Astrocyte (in vitro differentiated cells and primary cell): ENCODE measurements around the gene TLE7. TPM values are rescaled to one million over a fixed set of nuclear protein-coding genes. Genes with fewer than 3 reads are reported as not detected.

Experiments used
- DNase-seq: peaks from one replicate; pipeline ENCODE4 v3.0.0-alpha.2; 2010; ENCODE audit warnings: low read depth
- FAIRE-seq: peaks from 2 replicates; lab custom pipeline; 2011; peaks lifted over from hg19 to GRCh38; lab: Jason Lieb, UNC
- H2AFZ ChIP-seq: 2 replicates; pipeline ENCODE4 v1.6.0; 2012; ENCODE audit warnings: low read depth, low read length, inconsistent platforms
- H3K27ac ChIP-seq: 2 replicates; pipeline ENCODE4 v1.5.1; 2011; ENCODE audit warnings: low read depth, low read length, inconsistent platforms
- H3K27me3 ChIP-seq: 2 replicates; pipeline ENCODE4 v1.6.0; 2011; ENCODE audit warnings: low read length, inconsistent platforms; ENCODE audit not compliant: insufficient read depth
- H3K36me3 ChIP-seq: 2 replicates; pipeline ENCODE4 v1.5.1; 2011; ENCODE audit warnings: low read length, inconsistent platforms; ENCODE audit not compliant: insufficient read depth
- H3K4me1 ChIP-seq: 2 replicates; pipeline ENCODE4 v1.5.1; 2011; ENCODE audit warnings: low read length, inconsistent platforms; ENCODE audit not compliant: insufficient read depth
- H3K4me2 ChIP-seq: 2 replicates; pipeline ENCODE4 v1.6.0; 2012; ENCODE audit warnings: low read length, inconsistent platforms
- H3K4me3 ChIP-seq: 2 replicates; pipeline ENCODE4 v1.5.1; 2011; ENCODE audit warnings: low read depth, mild to moderate bottlenecking, low read length, inconsistent platforms; ENCODE audit not compliant: insufficient read depth
- H3K79me2 ChIP-seq: 2 replicates; pipeline ENCODE4 v1.6.0; 2012; ENCODE audit warnings: mild to moderate bottlenecking, low read length, inconsistent platforms; ENCODE audit not compliant: insufficient read depth
- H3K9ac ChIP-seq: 2 replicates; pipeline ENCODE4 v1.6.0; 2012; ENCODE audit warnings: mild to moderate bottlenecking, low read length, inconsistent platforms
- H3K9me3 ChIP-seq: 2 replicates; pipeline ENCODE4 v1.5.1; 2012; ENCODE audit warnings: low read depth, mild to moderate bottlenecking, low read length, inconsistent platforms; ENCODE audit not compliant: insufficient read depth
- H4K20me1 ChIP-seq: 2 replicates; pipeline ENCODE4 v1.6.0; 2012; ENCODE audit warnings: low read length, inconsistent platforms; ENCODE audit not compliant: insufficient read depth
- H3K27ac Mint-ChIP-seq: one replicate; pipeline ENCODE4 v1.8.0; 2021; ENCODE audit warnings: mild to moderate bottlenecking, mixed read lengths; ENCODE audit not compliant: unreplicated experiment
- H3K27me3 Mint-ChIP-seq: one replicate; pipeline ENCODE4 v1.8.0; 2021; ENCODE audit warnings: low read depth, mixed read lengths; ENCODE audit not compliant: unreplicated experiment
- H3K36me3 Mint-ChIP-seq: one replicate; pipeline ENCODE4 v1.8.0; 2021; ENCODE audit warnings: low read depth, mixed read lengths; ENCODE audit not compliant: unreplicated experiment
- H3K4me1 Mint-ChIP-seq: one replicate; pipeline ENCODE4 v1.8.0; 2021; ENCODE audit warnings: low read depth, mixed read lengths; ENCODE audit not compliant: unreplicated experiment
- H3K4me3 Mint-ChIP-seq: one replicate; pipeline ENCODE4 v1.8.0; 2021; ENCODE audit warnings: mild to moderate bottlenecking, moderate library complexity, mixed read lengths; ENCODE audit not compliant: unreplicated experiment
- H3K9me3 Mint-ChIP-seq: one replicate; pipeline ENCODE4 v1.8.0; 2021; ENCODE audit warnings: mild to moderate bottlenecking, mixed read lengths; ENCODE audit not compliant: unreplicated experiment
- CTCF ChIP-seq: IDR thresholded peaks from 2 replicates; pipeline ENCODE4 v1.5.1; 2011; ENCODE audit warnings: low read depth, mild to moderate bottlenecking, inconsistent platforms, low read length, moderate library complexity; ENCODE audit not compliant: insufficient read depth
- EZH2 ChIP-seq: IDR thresholded peaks from 2 replicates; pipeline ENCODE4 v1.6.1; 2012; ENCODE audit warnings: mild to moderate bottlenecking, low read length, inconsistent platforms; ENCODE audit not compliant: insufficient read depth
- total RNA-seq: library from RNA; stranded (reverse); gene quantifications from 2 replicates; pipeline ENCODE4 v1.2.1, GENCODE V29; 2021

The TLE7 gene
- total RNA-seq, 1 donor from 2014 or later: not detected

DNA sequence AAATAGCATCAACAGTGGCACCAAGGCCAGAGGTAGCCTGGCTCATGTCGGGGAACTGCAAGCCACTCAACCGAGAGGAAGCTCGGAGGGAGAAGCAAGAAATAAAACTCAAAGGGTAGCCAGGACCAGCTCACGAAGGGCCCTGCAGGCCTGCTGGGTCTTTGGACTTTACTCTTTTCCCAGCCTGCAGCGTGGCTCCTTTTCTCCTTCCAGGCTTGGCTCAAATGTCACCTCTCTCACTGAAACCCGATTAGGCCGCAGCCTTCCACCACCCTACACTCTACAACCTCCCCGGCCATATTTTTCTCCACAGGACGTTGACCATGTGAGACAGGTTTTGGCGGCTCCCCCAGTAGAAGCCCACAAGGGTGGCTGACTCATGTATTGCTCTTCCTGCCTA lies 45.3 kb downstream of the TLE7 start:
- H4K20me1 ChIP-seq: no peaks in the 10 kb centered on the region
- no peaks in the 10 kb centered on the region for H3K79me2 ChIP-seq
- H3K27ac Mint-ChIP-seq: no peak overlapping the region
- H3K27me3 Mint-ChIP-seq: peaks cover 23% of the 10 kb centered on the region
- H3K27ac ChIP-seq: no peak overlapping the region
- TF ChIP-seq EZH2: no peak
- no peak for TF ChIP-seq CTCF
- H3K36me3 Mint-ChIP-seq: no peaks in the 10 kb centered on the region
- no peaks in the 10 kb centered on the region for H3K36me3 ChIP-seq
- no peak overlapping the region for H3K4me2 ChIP-seq
- no peak for DNase-seq
- no peaks in the 10 kb centered on the region for H3K4me1 Mint-ChIP-seq
- H3K27me3 ChIP-seq: no peaks in the 10 kb centered on the region
- no peaks in the 10 kb centered on the region for H3K9me3 Mint-ChIP-seq
- H3K4me3 ChIP-seq: no peak overlapping the region
- H2AFZ ChIP-seq: no peak overlapping the region
- H3K4me3 Mint-ChIP-seq: no peak overlapping the region
- no peak for FAIRE-seq
- H3K4me1 ChIP-seq: no peaks in the 10 kb centered on the region
- no peaks in the 10 kb centered on the region for H3K9me3 ChIP-seq
- no peak overlapping the region for H3K9ac ChIP-seq

DNA sequence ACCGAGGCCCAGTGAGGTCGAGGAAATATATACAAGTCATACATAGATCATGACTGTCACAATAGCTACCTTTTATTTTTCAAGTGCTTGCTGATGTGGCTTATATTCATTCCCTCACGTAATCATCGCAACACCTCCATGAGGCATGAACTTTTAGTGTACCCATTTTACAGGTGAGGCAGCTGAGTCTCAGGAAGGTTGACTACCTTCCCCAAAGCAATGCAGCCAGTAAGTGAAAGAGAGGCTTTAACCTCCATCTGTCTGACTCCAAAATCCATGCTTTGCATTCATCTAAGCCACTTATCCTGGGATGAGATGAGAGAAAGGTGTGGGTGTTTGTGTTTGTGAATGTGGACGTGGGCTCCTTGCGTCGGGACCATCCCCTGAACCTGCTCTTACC lies 52.5 kb downstream of the TLE7 start:
- Mint-ChIP-seq H3K4me3 (no peak overlapping the region), H3K27ac (no peak overlapping the region), H3K27me3 (peaks cover 16% of the 10 kb centered on the region), H3K9me3 (no peaks in the 10 kb centered on the region), H3K4me1 (peaks cover 2% of the 10 kb centered on the region), H3K36me3 (no peaks in the 10 kb centered on the region)
- Histone ChIP-seq H3K36me3 (no peaks in the 10 kb centered on the region), H3K27me3 (no peaks in the 10 kb centered on the region), H2AFZ (no peak overlapping the region), H3K9ac (no peak overlapping the region), H3K4me2 (no peak overlapping the region), H3K79me2 (no peaks in the 10 kb centered on the region), H3K9me3 (no peaks in the 10 kb centered on the region), H4K20me1 (no peaks in the 10 kb centered on the region), H3K27ac (no peak overlapping the region), H3K4me3 (no peak overlapping the region), H3K4me1 (no peaks in the 10 kb centered on the region)
- no peak for DNase-seq
- TF ChIP-seq CTCF (no peak), EZH2 (no peak)
- FAIRE-seq: no peak

- no peak overlapping the region for H3K4me2 ChIP-seq
- Mint-ChIP-seq H3K9me3 (no peaks in the 10 kb centered on the region), H3K36me3 (no peaks in the 10 kb centered on the region), H3K27ac (no peak overlapping the region), H3K4me1 (peaks cover 15% of the 10 kb centered on the region), H3K4me3 (no peak overlapping the region), H3K27me3 (peaks cover 4% of the 10 kb centered on the region)
- no peaks in the 10 kb centered on the region for H3K36me3 ChIP-seq
- H3K4me3 ChIP-seq: no peak overlapping the region
- H3K4me1 ChIP-seq: no peaks in the 10 kb centered on the region
- H4K20me1 ChIP-seq: no peaks in the 10 kb centered on the region
- H3K9ac ChIP-seq: no peak overlapping the region
- TF ChIP-seq EZH2: no peak
- TF ChIP-seq CTCF: no peak
- DNase-seq (no peak), FAIRE-seq (no peak)
- H2AFZ ChIP-seq: no peak overlapping the region
- no peak overlapping the region for H3K27ac ChIP-seq
- H3K9me3 ChIP-seq: no peaks in the 10 kb centered on the region
- no peaks in the 10 kb centered on the region for H3K27me3 ChIP-seq
- H3K79me2 ChIP-seq: no peaks in the 10 kb centered on the region
Measured at GRCh38 chr16:71387045-71387871, 54.6 kb downstream of the TLE7 start.
